ENCODE measurements around the gene TMEM92.

DNA sequence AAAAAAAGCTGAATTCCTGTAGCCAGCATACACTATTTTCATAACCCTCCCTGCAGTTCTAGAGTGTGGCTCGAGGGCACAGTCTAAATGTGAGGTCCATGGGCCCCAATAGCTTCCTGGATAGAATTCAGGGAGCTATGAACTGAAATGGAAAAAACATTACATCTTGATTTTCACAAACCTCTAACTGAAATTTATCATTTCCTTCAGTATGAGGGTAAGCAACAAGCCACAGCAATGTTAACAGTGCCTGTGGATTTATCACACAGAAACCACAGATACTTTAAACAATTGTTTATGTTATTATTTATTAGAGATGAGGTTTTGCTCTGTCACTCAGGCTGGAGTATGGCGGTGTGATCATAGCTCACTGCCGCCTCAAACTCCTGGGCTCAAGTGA lies 18.2 kb downstream of the TMEM92 start:
- TF ChIP-seq POLR2AphosphoS5 (IDR thresholded peaks at IDR 0.05; ENCODE audit: low read depth, low read length): no peak
- TF ChIP-seq TAF1 (IDR thresholded peaks at IDR 0.05; ENCODE audit: borderline replicate concordance, insufficient read depth, low read length): no peak
